ENCODE measurements around the gene RHEBL1.

RHEBL1 gene

DNA sequence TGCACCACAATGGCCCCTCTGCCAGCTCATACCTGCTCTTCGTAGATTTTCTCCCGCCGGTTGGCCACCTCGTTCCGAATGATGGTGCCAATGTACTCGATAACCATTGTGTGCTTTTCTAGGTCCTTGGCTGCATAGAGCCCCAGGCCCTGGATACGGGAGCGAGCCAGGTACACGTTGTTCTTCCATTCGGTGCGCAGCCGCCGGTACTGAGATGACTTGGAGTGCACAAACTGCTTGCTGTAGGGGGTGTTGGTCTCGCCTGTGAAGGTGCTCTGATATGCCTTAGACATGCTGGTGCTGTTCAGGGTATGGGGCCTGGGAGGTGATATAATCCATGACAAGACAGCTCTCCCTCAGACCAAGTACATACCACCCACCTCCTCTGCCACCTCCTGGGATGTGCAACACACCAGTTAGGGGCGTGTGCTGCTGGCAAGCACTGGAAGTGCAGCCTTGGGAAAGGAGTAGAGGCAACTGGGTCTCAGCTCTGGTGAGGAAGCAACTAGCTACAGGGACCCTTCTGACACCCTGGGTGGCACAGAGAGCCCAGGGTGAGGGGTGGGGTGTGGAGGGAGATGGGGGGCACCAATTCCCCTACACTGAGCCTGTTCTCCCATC is 47.1 kb downstream of the RHEBL1 start:
- in situ Hi-C loops (cut with HindIII; ENCODE audit: low sequenced_read_pairs), result no loop called here

DNA sequence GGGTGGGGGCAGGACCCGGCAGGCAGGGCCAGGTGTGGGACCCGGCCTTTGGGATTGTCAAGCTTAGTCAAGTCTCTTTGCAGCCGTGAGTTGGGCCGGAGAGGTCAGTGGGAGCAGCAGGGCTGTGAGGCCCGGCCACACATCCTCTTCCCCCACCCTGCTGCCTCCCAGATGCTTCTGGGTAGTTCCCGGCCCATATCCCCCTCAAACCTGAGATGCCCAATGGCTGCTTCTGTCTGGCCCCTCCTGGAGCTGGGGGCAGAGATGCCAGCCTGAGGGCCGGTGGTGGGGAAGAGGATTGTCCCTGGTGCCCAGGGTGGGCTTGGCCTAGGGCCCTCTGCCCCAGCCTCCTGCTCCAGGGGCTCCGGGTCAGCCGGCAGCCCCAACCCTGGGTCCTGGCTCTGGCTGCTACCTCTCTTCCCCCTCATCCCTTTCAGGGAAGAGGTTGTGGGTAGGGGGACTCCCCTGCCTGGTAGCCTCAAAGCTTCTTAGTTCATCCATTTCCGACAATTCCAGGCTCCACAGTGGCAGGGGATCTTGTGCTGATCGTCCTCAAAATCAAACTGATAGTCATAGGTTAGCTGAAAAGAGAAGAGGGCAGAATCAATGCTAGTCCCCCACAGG is 48.4 kb downstream of the RHEBL1 start:
- in situ Hi-C loops (cut with HindIII; ENCODE audit: low sequenced_read_pairs), result no loop called here

DNA sequence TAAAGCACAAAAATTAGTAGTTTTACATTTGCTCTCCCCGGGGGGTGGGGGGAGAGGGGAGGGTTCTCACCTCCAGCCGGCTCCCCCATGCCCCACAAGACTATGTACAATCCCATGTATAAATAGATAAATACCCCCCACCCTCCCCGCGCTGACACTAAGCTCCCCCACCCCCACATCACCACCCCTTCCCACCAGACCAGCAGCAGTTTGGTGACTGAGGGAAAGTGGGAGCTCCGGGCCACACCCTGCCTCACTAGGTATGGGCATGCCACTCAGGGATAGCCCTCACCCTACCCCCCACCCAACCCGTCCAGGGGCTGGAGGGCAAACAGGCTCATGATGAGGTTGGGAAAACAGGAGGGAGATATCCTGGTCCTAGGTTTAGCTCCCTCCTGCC is 49.3 kb downstream of the RHEBL1 start:
- in situ Hi-C loops (cut with HindIII; ENCODE audit: low sequenced_read_pairs), result no loop called here

DNA sequence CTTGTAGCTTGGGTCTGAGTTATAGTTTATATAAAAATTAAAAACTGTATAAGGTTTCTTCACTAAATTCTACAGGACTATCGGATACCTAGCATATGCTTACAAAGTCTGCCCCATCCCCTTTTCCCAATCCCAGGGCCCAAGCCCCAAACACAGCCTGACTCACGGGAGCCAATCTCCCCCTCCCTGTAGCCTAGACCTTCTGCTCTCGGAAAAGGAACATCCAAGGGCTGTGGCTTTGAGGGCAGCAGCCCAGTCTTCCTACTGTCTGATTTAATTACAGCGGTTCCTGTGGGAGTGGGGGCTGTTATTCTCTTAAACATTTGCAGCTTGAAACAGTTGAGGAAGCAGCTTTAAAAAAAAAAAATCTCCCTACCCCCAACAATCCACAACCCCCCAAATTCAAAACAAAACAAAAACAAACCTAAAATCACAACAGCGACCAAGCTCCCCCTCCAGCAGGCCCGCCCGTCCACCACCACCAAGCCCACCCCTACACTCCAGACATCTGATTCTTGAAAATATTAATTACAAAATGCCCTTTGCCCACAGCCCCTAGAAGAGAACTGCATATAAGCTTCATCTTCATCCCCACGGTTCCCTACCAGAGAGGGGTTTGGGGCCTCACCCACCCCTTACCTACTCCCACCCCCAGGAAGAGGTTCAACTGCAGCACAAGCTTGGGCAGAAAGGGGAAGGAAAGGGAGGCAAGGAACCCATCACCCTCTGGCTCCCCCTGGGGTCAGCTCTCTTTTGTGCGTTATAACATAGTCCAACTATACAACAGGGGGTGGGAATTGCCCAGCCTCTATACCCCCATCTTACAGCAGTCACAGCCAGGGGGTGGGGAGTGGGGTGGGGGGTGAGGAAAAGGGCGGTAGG is 50.1 kb downstream of the RHEBL1 start:
- in situ Hi-C loops (cut with HindIII; ENCODE audit: low sequenced_read_pairs), result no loop called here

DNA sequence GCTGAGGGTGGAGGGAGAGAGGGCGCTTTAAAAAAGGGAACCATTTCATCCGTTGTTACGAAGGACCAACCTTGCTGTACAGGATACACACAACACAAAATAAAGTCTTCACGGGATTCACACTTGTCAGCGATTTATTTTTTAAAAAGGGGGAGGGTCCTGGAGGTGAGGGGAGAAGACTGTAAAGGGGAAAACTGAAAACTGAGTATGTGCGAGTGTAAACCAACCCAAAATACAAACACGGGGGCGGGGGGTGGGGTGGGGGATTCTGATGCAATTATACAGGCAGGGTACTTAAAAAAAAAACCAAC is 50.7 kb downstream of the RHEBL1 start:
- in situ Hi-C loops (cut with HindIII; ENCODE audit: low sequenced_read_pairs), result no loop called here

DNA sequence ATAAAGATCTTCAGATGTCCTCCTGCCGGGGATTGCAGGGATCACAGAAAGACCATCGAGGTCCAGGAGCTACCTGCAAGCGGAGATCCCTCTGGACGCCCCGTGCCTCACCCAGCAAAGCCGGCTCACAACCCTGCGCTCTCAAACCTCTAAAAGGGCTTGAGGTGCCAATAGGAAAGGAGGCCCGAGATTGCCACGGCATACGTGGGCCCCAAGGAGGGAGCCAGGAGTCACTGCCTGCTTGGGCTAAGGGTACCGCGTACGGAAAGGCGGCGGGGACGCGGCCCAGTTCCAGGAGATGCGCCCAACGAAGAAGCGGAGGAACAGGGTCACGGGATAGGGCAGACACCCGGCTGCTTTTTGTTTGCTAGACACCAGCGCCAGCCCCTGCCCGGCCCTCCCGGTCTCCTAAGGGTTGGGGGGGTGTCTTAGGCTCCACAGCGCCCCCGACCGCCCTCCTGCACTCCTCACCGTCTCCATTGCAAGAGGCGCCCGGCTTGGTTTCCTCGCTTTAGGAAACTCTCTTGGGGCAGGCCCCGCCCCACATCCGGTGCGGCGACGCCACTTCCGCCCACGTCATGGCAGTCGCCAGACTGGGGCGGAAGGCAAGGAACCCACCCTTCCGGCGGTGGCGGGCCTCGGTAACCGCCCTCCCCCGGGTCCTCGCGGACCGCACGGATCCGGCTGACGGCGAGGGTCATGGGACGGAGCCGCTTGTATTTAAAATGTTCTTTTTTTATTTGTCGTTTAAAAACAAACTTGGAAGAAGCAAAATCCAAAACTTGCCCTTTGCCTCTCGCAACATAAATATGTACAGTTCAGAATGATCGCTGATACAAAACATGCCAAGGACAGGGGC is 51.3 kb downstream of the RHEBL1 start, which contains the start of gene PRKAG1:
Gene PRKAG1, minus strand, starts transcription at position 516 of the 859 bp plus-strand sequence. Its CDS starts 36 bp downstream, at position 480.
- in situ Hi-C loops (cut with HindIII; ENCODE audit: low sequenced_read_pairs), result no loop called here

DNA sequence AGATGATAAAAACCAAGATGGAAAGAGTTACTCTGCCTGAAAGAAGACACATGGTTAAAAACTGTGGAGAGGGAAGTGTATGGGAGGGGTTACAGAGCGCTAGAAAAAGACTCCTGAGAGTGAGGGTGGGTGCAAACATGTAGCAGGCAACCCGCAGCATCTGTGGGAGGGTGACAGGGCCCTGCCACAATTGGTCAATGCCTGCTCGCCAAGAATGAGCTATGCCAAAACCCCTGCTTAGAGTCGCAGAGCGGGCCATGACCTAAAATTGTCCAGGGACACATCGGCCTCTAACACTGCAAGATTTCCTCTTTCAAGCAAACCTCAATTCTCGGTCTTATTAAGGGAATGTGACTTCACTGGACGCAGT is 51.9 kb downstream of the RHEBL1 start:
- in situ Hi-C loops (cut with HindIII; ENCODE audit: low sequenced_read_pairs), result no loop called here

DNA sequence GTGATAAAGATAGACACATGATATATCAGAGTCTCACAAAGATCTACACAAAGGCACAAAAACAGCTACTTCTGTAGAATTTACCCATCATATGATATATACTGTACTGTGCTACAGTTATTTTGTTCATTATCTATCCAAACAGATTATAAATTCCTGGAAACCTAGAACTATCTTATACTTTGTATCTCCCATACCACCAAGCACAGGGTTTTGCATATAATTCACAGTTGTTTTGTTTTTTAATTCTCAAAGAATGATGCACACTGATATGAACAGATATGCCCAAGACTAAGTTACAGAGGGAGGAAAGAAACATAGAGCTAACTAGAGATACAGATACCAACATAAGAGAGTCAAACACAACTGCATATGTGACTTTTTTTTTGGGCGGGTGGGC is 54.6 kb downstream of the RHEBL1 start:
- in situ Hi-C loops (cut with HindIII; ENCODE audit: low sequenced_read_pairs), result no loop called here
